Progenitor cell of endocrine pancreas (in vitro differentiated cells): ENCODE results near the gene RBPMS2. TPM values are rescaled to one million over a fixed set of nuclear protein-coding genes. Genes with fewer than 3 reads are reported as not detected.

Experiments used
- DNase-seq: peaks from one replicate; pipeline ENCODE4 v3.0.0; 2021; ENCODE audit warnings: low spot score; ENCODE audit not compliant: unreplicated experiment
- H3K27ac Mint-ChIP-seq: 2 replicates; pipeline ENCODE4 v1.8.0; 2021; ENCODE audit warnings: mild to moderate bottlenecking, moderate library complexity, mixed read lengths
- H3K27me3 Mint-ChIP-seq: 2 replicates; pipeline ENCODE4 v1.8.0; 2021; ENCODE audit warnings: mixed read lengths
- H3K36me3 Mint-ChIP-seq: 2 replicates; pipeline ENCODE4 v1.8.0; 2022; ENCODE audit warnings: mixed read lengths; ENCODE audit not compliant: insufficient read depth
- H3K4me1 Mint-ChIP-seq: 2 replicates; pipeline ENCODE4 v1.8.0; 2021; ENCODE audit warnings: low read depth, mixed read lengths
- H3K4me3 Mint-ChIP-seq: 2 replicates; pipeline ENCODE4 v1.8.0; 2021; ENCODE audit warnings: low read depth, mild to moderate bottlenecking, moderate library complexity, mixed read lengths
- H3K9me3 Mint-ChIP-seq: 2 replicates; pipeline ENCODE4 v1.8.0; 2021; ENCODE audit warnings: low read depth, mixed read lengths
- total RNA-seq: library from RNA; stranded (reverse); gene quantifications from 2 replicates; pipeline ENCODE4 v1.2.1, GENCODE V29; 2021
- TF ChIP-seq, protein P1 (sequence below): fragments of 200-600 bp; sonication (generic); IDR thresholded peaks from one replicate; pipeline ENCODE4 v1.5.0; 2021; ENCODE audit warnings: antibody characterized with exemption, mild to moderate bottlenecking; ENCODE audit not compliant: unreplicated experiment

RBPMS2 gene
- total RNA-seq, 1 donor from 2014 or later = 39.8 TPM

DNA sequence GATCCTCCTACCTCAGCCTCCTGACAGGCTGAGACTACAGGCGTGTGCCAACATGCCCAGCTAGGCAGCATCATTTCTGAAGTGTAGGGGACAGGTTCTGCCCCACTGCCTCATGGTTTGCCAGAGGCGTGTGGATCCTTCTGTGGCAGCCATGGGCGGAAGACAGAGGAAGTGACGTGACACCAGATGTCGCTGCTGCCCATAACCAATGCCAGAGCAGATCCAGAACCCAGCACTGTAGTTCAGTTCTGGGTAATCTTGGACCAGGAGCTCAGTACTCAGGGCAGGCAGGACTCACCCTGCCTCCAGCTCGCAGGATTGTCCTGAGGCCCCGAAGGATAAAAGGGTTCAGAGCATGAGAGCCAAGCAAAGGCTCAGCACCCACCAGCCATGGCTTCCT is 8.2 kb downstream of the RBPMS2 start:
- H3K27me3 Mint-ChIP-seq = no peaks in the 10 kb centered on the region
- no peaks in the 10 kb centered on the region for H3K36me3 Mint-ChIP-seq
- H3K4me1 Mint-ChIP-seq = peaks cover 11% of the 10 kb centered on the region
- no peaks in the 10 kb centered on the region for H3K9me3 Mint-ChIP-seq
- TF ChIP-seq, protein P1, sequence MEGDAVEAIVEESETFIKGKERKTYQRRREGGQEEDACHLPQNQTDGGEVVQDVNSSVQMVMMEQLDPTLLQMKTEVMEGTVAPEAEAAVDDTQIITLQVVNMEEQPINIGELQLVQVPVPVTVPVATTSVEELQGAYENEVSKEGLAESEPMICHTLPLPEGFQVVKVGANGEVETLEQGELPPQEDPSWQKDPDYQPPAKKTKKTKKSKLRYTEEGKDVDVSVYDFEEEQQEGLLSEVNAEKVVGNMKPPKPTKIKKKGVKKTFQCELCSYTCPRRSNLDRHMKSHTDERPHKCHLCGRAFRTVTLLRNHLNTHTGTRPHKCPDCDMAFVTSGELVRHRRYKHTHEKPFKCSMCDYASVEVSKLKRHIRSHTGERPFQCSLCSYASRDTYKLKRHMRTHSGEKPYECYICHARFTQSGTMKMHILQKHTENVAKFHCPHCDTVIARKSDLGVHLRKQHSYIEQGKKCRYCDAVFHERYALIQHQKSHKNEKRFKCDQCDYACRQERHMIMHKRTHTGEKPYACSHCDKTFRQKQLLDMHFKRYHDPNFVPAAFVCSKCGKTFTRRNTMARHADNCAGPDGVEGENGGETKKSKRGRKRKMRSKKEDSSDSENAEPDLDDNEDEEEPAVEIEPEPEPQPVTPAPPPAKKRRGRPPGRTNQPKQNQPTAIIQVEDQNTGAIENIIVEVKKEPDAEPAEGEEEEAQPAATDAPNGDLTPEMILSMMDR = no peak
- H3K27ac Mint-ChIP-seq = no peak overlapping the region
- H3K4me3 Mint-ChIP-seq = no peak overlapping the region
- no peak for DNase-seq

DNA sequence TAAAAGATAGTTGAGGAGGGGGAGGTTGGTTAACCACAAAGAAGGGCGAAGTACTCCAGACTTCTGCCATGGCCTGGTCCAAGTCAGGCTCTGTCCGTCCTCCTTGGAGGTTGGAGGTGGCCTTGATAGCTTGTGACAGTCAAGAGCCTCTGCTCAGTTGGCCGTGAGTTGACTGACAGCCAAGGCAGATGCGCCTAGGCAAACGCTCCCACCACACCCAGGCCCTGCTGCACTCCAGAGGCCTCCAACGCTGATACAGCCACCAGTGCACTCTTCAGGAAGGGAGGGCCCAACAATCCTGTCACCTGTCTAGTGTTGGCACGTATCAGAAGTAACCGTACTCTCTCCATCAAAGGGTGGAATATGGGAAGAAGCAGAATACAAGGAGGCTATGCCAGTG is 9.3 kb downstream of the RBPMS2 start:
- Mint-ChIP-seq H3K9me3 (no peaks in the 10 kb centered on the region), H3K4me1 (peaks cover 11% of the 10 kb centered on the region), H3K4me3 (no peak overlapping the region), H3K36me3 (no peaks in the 10 kb centered on the region), H3K27ac (no peak overlapping the region), H3K27me3 (no peaks in the 10 kb centered on the region)
- TF ChIP-seq, protein P1 = no peak
- DNase-seq = no peak

DNA sequence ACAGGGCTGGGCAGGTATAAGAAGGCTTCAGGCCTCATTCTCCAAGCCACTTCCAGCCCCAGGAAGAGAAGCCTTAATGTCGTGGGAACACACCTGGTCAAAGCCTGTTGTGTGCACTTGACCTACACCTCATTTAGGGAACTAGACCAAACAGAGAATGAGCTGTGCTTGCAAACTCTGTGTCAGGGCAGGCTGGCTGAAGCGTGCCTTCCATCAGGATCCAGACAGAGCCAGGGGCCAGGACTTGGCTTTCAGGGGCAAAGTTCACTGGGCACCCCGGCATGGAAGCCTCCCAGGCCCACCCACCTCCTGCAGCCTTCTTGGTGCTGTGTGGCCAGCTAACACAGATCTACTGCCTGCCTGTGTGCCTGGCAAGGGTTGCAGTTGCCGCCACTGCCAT is 11.5 kb downstream of the RBPMS2 start:
- Mint-ChIP-seq H3K4me1 (peaks cover 11% of the 10 kb centered on the region), H3K27ac (peak overlapping the region; percentile 44), H3K27me3 (no peaks in the 10 kb centered on the region), H3K9me3 (no peaks in the 10 kb centered on the region), H3K4me3 (no peak overlapping the region), H3K36me3 (no peaks in the 10 kb centered on the region)
- TF ChIP-seq, protein P1 = no peak
- DNase-seq = no peak

DNA sequence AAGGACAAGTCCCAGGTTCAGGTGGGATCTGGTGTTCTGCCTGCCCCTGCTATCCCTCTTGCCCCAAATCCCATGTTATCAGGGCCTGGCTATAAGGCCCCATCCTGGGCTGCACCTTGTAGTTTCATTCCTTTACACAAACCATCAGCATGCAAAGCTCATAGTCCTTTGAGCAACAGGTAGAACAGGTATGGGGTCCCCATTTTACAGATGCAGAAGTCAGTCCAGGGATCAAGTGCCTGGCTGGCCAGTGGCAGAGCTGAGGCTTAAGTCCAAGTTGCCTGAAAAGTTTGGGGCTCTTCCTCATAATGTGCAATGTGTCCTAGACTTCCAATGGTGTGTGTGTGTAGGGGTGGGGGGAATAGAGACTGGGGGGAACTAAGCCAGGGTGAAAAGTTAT is 11.9 kb downstream of the RBPMS2 start:
- DNase-seq = no peak

DNA sequence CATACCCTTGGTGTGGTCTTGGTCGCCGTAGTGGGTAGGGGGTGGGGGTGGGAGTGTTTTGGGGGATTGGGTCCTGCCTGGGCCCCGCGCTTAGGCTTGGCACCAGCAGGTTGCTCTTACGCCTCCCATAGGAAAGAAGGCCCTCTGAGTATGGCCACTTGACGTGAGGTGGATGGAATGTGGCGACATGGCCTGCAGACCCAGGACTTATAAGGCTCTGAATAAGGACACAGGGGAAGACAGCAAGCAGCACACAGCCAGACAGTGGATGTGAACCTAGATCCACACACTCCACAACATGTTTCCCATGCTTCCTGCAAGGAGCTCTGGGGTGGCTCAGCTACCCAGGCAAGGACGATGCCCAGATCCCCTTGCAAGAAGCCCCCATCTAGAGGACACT is 12.4 kb downstream of the RBPMS2 start:
- Mint-ChIP-seq H3K36me3 (no peaks in the 10 kb centered on the region), H3K27ac (no peak overlapping the region), H3K4me1 (peaks cover 11% of the 10 kb centered on the region), H3K27me3 (no peaks in the 10 kb centered on the region), H3K4me3 (no peak overlapping the region), H3K9me3 (no peaks in the 10 kb centered on the region)
- TF ChIP-seq, protein P1 = no peak
- DNase-seq = no peak

More for the DNA sequence above, 11.9 kb downstream of the RBPMS2 start:
- TF ChIP-seq, protein P1 = no peak
- Mint-ChIP-seq H3K4me1 (peaks cover 11% of the 10 kb centered on the region), H3K27ac (peak overlapping the region; percentile 44), H3K27me3 (no peaks in the 10 kb centered on the region), H3K36me3 (no peaks in the 10 kb centered on the region), H3K4me3 (no peak overlapping the region), H3K9me3 (no peaks in the 10 kb centered on the region)
